Ascending aorta (tissue), 2 donors: ENCODE measurements around the gene NEGR1. TPM values are rescaled to one million over a fixed set of nuclear protein-coding genes. Genes with fewer than 3 reads are reported as not detected.
A peak's percentile ranks its signal among the peaks of the same experiment; 100 is the strongest.

Experiments used
- DNase-seq, 2 donors: peaks; one replicate each; pipeline ENCODE4 v3.0.0-alpha.2; 2019; ENCODE audit warnings: low spot score in 2 of 2
- H3K27ac ChIP-seq, 2 donors: fragments of 200-600 bp; sonication (generic); one replicate each; pipeline ENCODE4 v1.5.1; 2016 to 2017; ENCODE audit warnings: mild to moderate bottlenecking in 1 of 2
- H3K27me3 ChIP-seq: fragments of 200-600 bp; sonication (generic); one replicate; pipeline ENCODE4 v1.5.1; 2017
- H3K36me3 ChIP-seq, 2 donors: fragments of 200-600 bp; sonication (generic); one replicate each; pipeline ENCODE4 v1.5.1; 2016
- H3K4me1 ChIP-seq, 2 donors: fragments of 200-600 bp; sonication (generic); one replicate each; pipeline ENCODE4 v1.5.1; 2016 to 2017; ENCODE audit warnings: mild to moderate bottlenecking in 1 of 2
- H3K4me3 ChIP-seq, 2 donors: fragments of 200-600 bp; sonication (generic); one replicate each; pipeline ENCODE4 v1.5.1; 2016 to 2017; ENCODE audit warnings: mild to moderate bottlenecking in 1 of 2
- H3K9me3 ChIP-seq, 2 donors: fragments of 200-600 bp; sonication (generic); one replicate each; pipeline ENCODE4 v1.5.1; 2016
- intact Hi-C: fragments of 100-400 bp; cut with DNase I; formaldehyde crosslinking; loops from one replicate; pipeline ENCODE4 v1.15.1; 2023
- total RNA-seq: library from RNA; depleted of rRNA; stranded (reverse); fragments of >200 nt; gene quantifications from one replicate; pipeline ENCODE4 v1.1.0, GENCODE V29; 2016
- TF ChIP-seq, protein P1 (sequence below), 3 experiments: fragments of 200-600 bp in 2 of 3; fragments of 450-650 bp in 1 of 3; sonication (generic) in 2 of 3; IDR thresholded peaks; one replicate each; pipeline ENCODE4 v1.5.1; 2016 to 2019; ENCODE audit warnings: antibody characterized with exemption in 3 of 3, mild to moderate bottlenecking in 1 of 3, moderate library complexity in 1 of 3

NEGR1 gene
- total RNA-seq, 1 donor from 2014 or later: 42.8 TPM

DNA sequence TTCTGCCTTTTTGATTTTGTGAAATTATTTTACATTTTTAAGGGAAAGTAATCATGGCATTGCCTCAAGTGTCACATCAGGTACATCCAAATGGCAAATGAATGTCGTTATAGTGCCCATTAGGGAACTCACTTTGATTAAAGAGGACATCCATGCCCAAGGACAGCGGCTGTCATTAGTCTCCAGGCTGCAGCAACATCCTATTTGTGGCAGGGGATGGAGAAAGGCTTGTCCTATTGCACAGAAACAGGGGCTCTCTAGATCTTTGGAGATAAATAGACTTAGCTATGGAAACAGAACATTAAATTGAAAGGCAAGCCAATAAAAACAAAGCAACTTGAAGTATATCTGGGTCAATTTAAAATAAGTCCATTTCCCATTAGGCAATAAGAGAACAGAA lies 439.3 kb downstream of the NEGR1 start:
- DNase-seq: no peak
- Histone ChIP-seq H3K36me3 (no peaks in the 10 kb centered on the region), H3K4me1 (no peaks in the 10 kb centered on the region), H3K27ac (no peak overlapping the region), H3K9me3 (no peaks in the 10 kb centered on the region), H3K4me3 (no peak overlapping the region), H3K27me3 (no peaks in the 10 kb centered on the region)
- intact Hi-C loops: no loop called here
- TF ChIP-seq, protein P1, sequence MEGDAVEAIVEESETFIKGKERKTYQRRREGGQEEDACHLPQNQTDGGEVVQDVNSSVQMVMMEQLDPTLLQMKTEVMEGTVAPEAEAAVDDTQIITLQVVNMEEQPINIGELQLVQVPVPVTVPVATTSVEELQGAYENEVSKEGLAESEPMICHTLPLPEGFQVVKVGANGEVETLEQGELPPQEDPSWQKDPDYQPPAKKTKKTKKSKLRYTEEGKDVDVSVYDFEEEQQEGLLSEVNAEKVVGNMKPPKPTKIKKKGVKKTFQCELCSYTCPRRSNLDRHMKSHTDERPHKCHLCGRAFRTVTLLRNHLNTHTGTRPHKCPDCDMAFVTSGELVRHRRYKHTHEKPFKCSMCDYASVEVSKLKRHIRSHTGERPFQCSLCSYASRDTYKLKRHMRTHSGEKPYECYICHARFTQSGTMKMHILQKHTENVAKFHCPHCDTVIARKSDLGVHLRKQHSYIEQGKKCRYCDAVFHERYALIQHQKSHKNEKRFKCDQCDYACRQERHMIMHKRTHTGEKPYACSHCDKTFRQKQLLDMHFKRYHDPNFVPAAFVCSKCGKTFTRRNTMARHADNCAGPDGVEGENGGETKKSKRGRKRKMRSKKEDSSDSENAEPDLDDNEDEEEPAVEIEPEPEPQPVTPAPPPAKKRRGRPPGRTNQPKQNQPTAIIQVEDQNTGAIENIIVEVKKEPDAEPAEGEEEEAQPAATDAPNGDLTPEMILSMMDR (IDR thresholded peaks at IDR 0.05): no peak

DNA sequence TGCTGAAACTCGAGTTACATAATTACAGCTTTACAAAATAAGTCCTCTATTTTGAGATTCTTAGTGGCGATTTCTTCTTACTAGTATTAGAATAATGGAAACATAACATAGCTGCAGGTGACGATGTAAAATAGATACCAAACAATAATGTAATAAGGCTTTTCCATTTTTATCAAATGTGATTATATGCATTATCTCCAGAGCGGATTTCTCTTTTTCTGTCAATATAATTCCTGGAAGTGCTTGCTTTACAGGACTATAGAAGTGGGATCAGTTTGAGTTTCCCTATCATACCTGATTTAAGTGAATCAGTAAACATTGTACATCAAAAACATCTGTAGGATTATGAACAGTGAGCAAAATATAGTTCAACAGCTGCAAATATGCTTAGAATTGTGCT lies 442.5 kb downstream of the NEGR1 start:
- Histone ChIP-seq H3K27ac (no peak overlapping the region), H3K27me3 (no peaks in the 10 kb centered on the region), H3K4me1 (peaks cover 0 to under 1% of the 10 kb centered on the region in 2 donors), H3K36me3 (no peaks in the 10 kb centered on the region), H3K4me3 (no peak overlapping the region), H3K9me3 (no peaks in the 10 kb centered on the region)
- no peak for DNase-seq
- TF ChIP-seq, protein P1 (IDR thresholded peaks at IDR 0.05): no peak
- intact Hi-C loops: no loop called here

DNA sequence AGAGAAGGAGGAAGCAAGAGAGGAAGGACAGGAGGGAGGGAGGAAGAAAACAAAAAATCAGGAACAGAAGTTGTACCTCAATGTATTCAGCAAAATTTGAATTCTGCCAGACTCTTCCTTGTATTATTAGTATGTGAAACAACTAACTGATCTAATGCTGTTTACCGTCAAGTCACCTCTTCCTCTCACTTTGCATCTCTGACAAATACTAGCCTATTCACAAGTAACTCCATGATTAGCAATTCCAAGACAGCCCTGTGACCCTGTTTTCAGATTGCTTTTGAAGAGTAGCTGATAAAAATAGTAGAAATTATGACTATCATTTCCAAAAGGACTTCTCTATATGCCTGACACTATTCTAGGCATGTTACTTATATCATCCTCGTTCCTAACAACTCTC lies 445.4 kb downstream of the NEGR1 start:
- no peak for DNase-seq
- Histone ChIP-seq H3K27me3 (no peaks in the 10 kb centered on the region), H3K27ac (no peak overlapping the region), H3K4me1 (peaks cover 0 to 4% of the 10 kb centered on the region in 2 donors), H3K4me3 (no peak overlapping the region), H3K9me3 (no peaks in the 10 kb centered on the region), H3K36me3 (no peaks in the 10 kb centered on the region)
- intact Hi-C loops: no loop called here
- TF ChIP-seq, protein P1 (IDR thresholded peaks at IDR 0.05): no peak

DNA sequence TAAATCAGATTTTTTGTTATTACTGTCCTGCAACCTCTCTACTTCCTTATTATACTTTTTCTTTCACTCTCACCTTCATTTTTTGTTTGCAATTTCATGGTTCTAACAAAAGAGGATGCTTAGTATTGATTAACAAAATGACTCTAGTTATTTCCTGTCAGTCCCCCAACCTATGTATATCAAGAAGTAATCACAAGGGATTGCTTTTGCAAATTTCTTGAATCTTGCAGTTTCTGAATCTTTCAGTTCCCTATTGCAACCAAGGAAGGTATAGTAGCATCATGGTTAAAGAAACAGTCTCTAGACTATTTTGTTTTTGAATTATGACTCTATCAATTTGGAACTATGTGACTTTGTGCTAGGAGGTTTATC lies 446.9 kb downstream of the NEGR1 start:
- peaks cover 0 to 4% of the 10 kb centered on the region in 2 donors for H3K4me1 ChIP-seq
- H3K36me3 ChIP-seq: no peaks in the 10 kb centered on the region
- no peaks in the 10 kb centered on the region for H3K27me3 ChIP-seq
- TF ChIP-seq, protein P1 (IDR thresholded peaks at IDR 0.05): no peak
- H3K27ac ChIP-seq: no peak overlapping the region
- no peak overlapping the region for H3K4me3 ChIP-seq
- no peak for DNase-seq
- intact Hi-C loops: no loop called here
- no peaks in the 10 kb centered on the region for H3K9me3 ChIP-seq

DNA sequence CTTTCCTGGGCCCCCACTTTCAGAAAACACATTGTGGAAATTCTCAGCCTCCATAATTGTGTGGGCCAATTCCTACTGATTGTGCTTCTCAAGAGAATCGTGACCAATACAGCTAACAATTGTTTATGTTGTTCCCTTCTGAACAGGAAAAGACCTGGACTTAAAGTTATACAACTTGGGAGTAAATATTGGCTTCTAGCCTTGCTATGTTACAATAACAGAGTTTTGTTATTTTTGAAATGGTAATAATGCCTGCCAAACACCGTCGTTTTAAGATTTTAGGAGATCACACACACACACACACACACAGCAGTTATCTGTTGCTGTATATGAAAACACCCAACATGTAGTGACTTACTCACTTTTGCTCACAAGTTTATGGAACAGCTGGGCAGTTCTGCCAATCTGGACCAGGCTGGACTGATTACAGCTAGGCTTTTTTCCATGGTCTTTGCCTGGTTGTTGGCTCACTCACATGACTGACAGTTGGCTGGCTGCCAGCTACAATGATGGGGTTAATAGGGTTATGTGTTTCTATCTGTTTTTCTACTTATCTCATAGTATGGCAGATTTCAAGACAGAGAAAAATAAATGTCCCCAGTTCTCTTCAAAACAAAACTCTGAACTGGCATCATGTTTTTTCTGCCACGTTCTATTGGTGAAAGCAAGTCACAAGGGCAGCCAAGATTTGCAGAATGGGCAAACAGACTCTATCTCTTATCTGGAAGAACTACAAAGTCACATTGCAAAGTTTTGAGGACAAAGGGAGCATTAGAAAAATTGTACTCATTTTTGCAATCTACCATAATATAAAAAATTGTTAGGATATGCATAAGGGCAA lies 447.5 kb downstream of the NEGR1 start:
- intact Hi-C loops: no loop called here
- TF ChIP-seq, protein P1 (IDR thresholded peaks at IDR 0.05): no peak
- Histone ChIP-seq H3K9me3 (no peaks in the 10 kb centered on the region), H3K27me3 (no peaks in the 10 kb centered on the region), H3K27ac (peak overlapping the region in 1 of 2 donors; percentile 20), H3K4me1 (peaks cover 0 to 4% of the 10 kb centered on the region in 2 donors), H3K4me3 (no peak overlapping the region), H3K36me3 (no peaks in the 10 kb centered on the region)
- DNase-seq: no peak
